Adrenal gland (tissue), 5 donors: ENCODE results near the gene NELFA.

Experiments
- POLR2A ChIP-seq, 2 donors: fragments of 450-650 bp; IDR thresholded peaks; one replicate each; pipeline ENCODE4 v1.6.1; 2017; ENCODE audit warnings: antibody characterized with exemption in 2 of 2, mild to moderate bottlenecking in 2 of 2, moderate library complexity in 1 of 2
- TF ChIP-seq, protein P1 (sequence below), 6 experiments: fragments of 450-650 bp in 4 of 6; fragments of 200-600 bp in 2 of 6; sonication (generic) in 1 of 6; IDR thresholded peaks; 1 replicate in 5 of 6; 2 replicates in 1 of 6; pipeline versions ENCODE4 v1.5.1 to v1.8.0; 2016 to 2021; ENCODE audit warnings: antibody characterized with exemption in 6 of 6, mild to moderate bottlenecking in 2 of 6, moderate library complexity in 1 of 6
- donor health status: DM: no; HTN: no; CAD: no.

DNA sequence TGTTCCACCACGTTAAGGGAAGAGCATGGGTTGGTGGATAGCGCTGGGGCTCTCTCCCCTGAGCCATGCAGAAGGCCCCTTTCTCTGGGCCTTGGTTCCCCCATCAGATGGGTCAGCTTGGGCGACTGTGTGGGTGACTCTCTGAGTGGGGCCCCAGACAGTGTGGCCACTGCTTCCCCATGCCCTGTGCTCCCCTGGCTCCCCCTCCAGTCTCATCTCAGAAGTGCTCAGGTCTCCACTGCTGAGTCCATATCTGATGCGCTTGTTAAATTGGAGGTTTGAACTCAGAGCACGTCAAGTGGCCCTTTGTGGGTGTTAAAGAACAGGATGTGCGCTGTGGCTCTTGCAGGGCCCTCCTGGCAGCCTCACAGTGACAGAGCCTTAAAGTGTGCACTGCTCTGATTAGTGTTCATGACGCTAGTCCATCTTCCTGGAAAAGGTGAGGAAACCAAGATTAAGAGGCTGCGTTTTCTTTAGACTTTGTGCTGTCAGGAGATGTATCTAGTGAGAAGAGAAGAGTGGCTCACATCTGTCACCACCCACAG, 59.8 kb downstream of the NELFA start:
- TF ChIP-seq, protein P1, sequence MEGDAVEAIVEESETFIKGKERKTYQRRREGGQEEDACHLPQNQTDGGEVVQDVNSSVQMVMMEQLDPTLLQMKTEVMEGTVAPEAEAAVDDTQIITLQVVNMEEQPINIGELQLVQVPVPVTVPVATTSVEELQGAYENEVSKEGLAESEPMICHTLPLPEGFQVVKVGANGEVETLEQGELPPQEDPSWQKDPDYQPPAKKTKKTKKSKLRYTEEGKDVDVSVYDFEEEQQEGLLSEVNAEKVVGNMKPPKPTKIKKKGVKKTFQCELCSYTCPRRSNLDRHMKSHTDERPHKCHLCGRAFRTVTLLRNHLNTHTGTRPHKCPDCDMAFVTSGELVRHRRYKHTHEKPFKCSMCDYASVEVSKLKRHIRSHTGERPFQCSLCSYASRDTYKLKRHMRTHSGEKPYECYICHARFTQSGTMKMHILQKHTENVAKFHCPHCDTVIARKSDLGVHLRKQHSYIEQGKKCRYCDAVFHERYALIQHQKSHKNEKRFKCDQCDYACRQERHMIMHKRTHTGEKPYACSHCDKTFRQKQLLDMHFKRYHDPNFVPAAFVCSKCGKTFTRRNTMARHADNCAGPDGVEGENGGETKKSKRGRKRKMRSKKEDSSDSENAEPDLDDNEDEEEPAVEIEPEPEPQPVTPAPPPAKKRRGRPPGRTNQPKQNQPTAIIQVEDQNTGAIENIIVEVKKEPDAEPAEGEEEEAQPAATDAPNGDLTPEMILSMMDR (IDR thresholded peaks at IDR 0.05), result no peak
- TF ChIP-seq POLR2A (IDR thresholded peaks at IDR 0.05), result no peak
